HCT116 (cell line): ENCODE measurements around the gene TOP1. TPM values are rescaled to one million over a fixed set of nuclear protein-coding genes. Genes with fewer than 3 reads are reported as not detected.

Experiments used
- ATAC-seq: fragments of 200-7000 bp; cut with Tn5 transposase; 2 replicates; pipeline ENCODE4 v1.9.1; 2020; ENCODE audit warnings: mild to moderate bottlenecking, moderate library complexity
- BruUV-seq: library from RNA; stranded (reverse); fragments of 400-500 nt; replicated peaks from 2 replicates; lab custom pipeline; 2021; lab: Mats Ljungman, UMichigan
- CTCF ChIA-PET: fragments of 300-600 bp; sonication (Branson Sonifier 250); formaldehyde crosslinking; loops from one replicate; lab custom pipeline; 2021; ENCODE audit warnings: antibody characterized with exemption; lab: Charles Lee
- POLR2A ChIA-PET: fragments of 300-600, 350-600 bp; sonication (Branson Sonifier 250); formaldehyde crosslinking; loops from one replicate; lab custom pipeline; 2021; ENCODE audit warnings: antibody characterized with exemption; lab: Charles Lee
- RAD21 ChIA-PET, 2 experiments: fragments of 300-600 bp; sonication (Branson Sonifier 250); formaldehyde crosslinking; loops; one replicate each; lab custom pipeline; 2023; ENCODE audit warnings: low total read pairs in 2 of 2; ENCODE audit not compliant: uncharacterized antibody in 2 of 2, unreplicated experiment in 2 of 2, low non-redundant PET in 1 of 2; lab: Charles Lee
- DNase-seq: peaks from one replicate; pipeline ENCODE4 v3.0.0-alpha.2; 2010; ENCODE audit warnings: low read depth, low spot score
- H2AFZ ChIP-seq: fragments of 200-600 bp; shearing (Covaris generic), sonication (generic); 2 replicates; pipeline ENCODE4 v1.6.1; 2017; ENCODE audit warnings: low read depth, mixed run types, mixed read lengths, antibody characterized with exemption, low read length; ENCODE audit not compliant: poor library complexity, severe bottlenecking
- H3K27ac ChIP-seq: 2 replicates; pipeline ENCODE4 v1.5.1; 2012; ENCODE audit warnings: low read depth, low read length
- H3K27me3 ChIP-seq: fragments of 200-600 bp; sonication (generic); 2 replicates; pipeline ENCODE4 v1.6.1; 2016; ENCODE audit warnings: mixed run types, low read length, mixed read lengths; ENCODE audit not compliant: insufficient read depth
- H3K36me3 ChIP-seq, 2 experiments: fragments of 200-500 bp in 1 of 2; fragments of 200-600 bp in 1 of 2; sonication (Bioruptor generic) in 1 of 2; sonication (generic) in 1 of 2; 2 replicates each; pipeline versions ENCODE4 v1.5.1 to v1.6.1; 2014 to 2016; ENCODE audit warnings: low read length in 2 of 2, inconsistent platforms in 1 of 2, mixed read lengths in 1 of 2, mixed run types in 1 of 2; ENCODE audit not compliant: insufficient read depth in 2 of 2, control insufficient read depth in 1 of 2
- H3K4me1 ChIP-seq, 2 experiments: fragments of 200-600 bp in 1 of 2; sonication (generic) in 1 of 2; 2 replicates each; pipeline versions ENCODE4 v1.5.1 to v1.6.1; 2012 to 2017; ENCODE audit warnings: low read length in 2 of 2, inconsistent platforms in 1 of 2, mild to moderate bottlenecking in 1 of 2, mixed read lengths in 1 of 2, mixed run types in 1 of 2, moderate library complexity in 1 of 2; ENCODE audit not compliant: insufficient read depth in 2 of 2, control insufficient read depth in 1 of 2
- H3K4me2 ChIP-seq: fragments of 200-600 bp; sonication (generic); 2 replicates; pipeline ENCODE4 v1.6.1; 2017; ENCODE audit warnings: mixed run types, low read length, mixed read lengths
- H3K4me3 ChIP-seq, 2 experiments: fragments of 200-600 bp in 1 of 2; sonication (generic) in 1 of 2; replicated peaks in 1 of 2; 2 replicates each; pipeline ENCODE4 v1.5.1; 2011 to 2016; ENCODE audit warnings: low read length in 2 of 2, control low read depth in 1 of 2, low read depth in 1 of 2, mild to moderate bottlenecking in 1 of 2, mixed read lengths in 1 of 2, mixed run types in 1 of 2
- H3K79me2 ChIP-seq: fragments of 200-600 bp; sonication (generic); 2 replicates; pipeline ENCODE4 v1.6.1; 2017; ENCODE audit warnings: mild to moderate bottlenecking, mixed run types, low read length, moderate library complexity, mixed read lengths; ENCODE audit not compliant: insufficient read depth
- H3K9ac ChIP-seq: fragments of 200-600 bp; sonication (generic); 2 replicates; pipeline ENCODE4 v1.6.1; 2016; ENCODE audit warnings: low read length, mixed read lengths
- H3K9me2 ChIP-seq: fragments of 200-600 bp; sonication (generic), shearing (Covaris generic); 2 replicates; pipeline ENCODE4 v1.6.1; 2017; ENCODE audit warnings: mixed run types, mild to moderate bottlenecking, moderate library complexity; ENCODE audit not compliant: insufficient read depth
- H3K9me3 ChIP-seq, 2 experiments: fragments of 200-500 bp in 1 of 2; fragments of 200-600 bp in 1 of 2; sonication (Bioruptor generic) in 1 of 2; sonication (generic) in 1 of 2; 2 replicates each; pipeline ENCODE4 v1.6.1; 2014 to 2017; ENCODE audit warnings: low read length in 2 of 2, mixed read lengths in 2 of 2, inconsistent platforms in 1 of 2, low read depth in 1 of 2, mild to moderate bottlenecking in 1 of 2, mixed run types in 1 of 2, moderate library complexity in 1 of 2; ENCODE audit not compliant: control insufficient read depth in 1 of 2, insufficient read depth in 1 of 2
- H4K20me1 ChIP-seq: fragments of 200-600 bp; sonication (generic), shearing (Covaris generic); 2 replicates; pipeline ENCODE4 v1.6.1; 2017; ENCODE audit warnings: mixed run types, mild to moderate bottlenecking, moderate library complexity; ENCODE audit not compliant: insufficient read depth
- CBX3 ChIP-seq: IDR thresholded peaks from 2 replicates; pipeline ENCODE4 v1.6.1; 2012; ENCODE audit warnings: low read depth
- EGR1 ChIP-seq: IDR thresholded peaks from 2 replicates; pipeline ENCODE4 v1.6.1; 2012; ENCODE audit warnings: low read depth
- POLR2A ChIP-seq: IDR thresholded peaks from 2 replicates; pipeline ENCODE4 v1.7.0; 2011; ENCODE audit warnings: borderline replicate concordance; ENCODE audit not compliant: insufficient read depth, insufficient read length; ENCODE audit errors: extremely low read depth
- POLR2AphosphoS5 ChIP-seq: IDR thresholded peaks from 2 replicates; pipeline ENCODE4 v1.6.1; 2011; ENCODE audit warnings: mild to moderate bottlenecking, low read depth, low read length, moderate library complexity
- SIN3A ChIP-seq: IDR thresholded peaks from 2 replicates; pipeline ENCODE4 v1.6.1; 2012; ENCODE audit warnings: low read depth
- TCF7L2 ChIP-seq: IDR thresholded peaks from 2 replicates; pipeline ENCODE4 v1.7.0; 2011; ENCODE audit warnings: borderline replicate concordance, inconsistent platforms; ENCODE audit not compliant: insufficient read depth, insufficient read length; ENCODE audit errors: extremely low read depth
- intact Hi-C: fragments of 100-400 bp; cut with micrococcal nuclease; formaldehyde crosslinking; loops from 2 replicates; pipeline ENCODE4 v1.10.0; 2022
- total RNA-seq: library from RNA; stranded (reverse); gene quantifications from one replicate; pipeline ENCODE4 v1.2.1, GENCODE V29; 2021; ENCODE audit not compliant: unreplicated experiment
- TF ChIP-seq, protein P1 (sequence below): IDR thresholded peaks from 2 replicates; pipeline ENCODE4 v1.6.1; 2012; ENCODE audit warnings: low read depth

Gene TOP1
- total RNA-seq, 1 experiment from 2014 or later = 190 TPM

DNA sequence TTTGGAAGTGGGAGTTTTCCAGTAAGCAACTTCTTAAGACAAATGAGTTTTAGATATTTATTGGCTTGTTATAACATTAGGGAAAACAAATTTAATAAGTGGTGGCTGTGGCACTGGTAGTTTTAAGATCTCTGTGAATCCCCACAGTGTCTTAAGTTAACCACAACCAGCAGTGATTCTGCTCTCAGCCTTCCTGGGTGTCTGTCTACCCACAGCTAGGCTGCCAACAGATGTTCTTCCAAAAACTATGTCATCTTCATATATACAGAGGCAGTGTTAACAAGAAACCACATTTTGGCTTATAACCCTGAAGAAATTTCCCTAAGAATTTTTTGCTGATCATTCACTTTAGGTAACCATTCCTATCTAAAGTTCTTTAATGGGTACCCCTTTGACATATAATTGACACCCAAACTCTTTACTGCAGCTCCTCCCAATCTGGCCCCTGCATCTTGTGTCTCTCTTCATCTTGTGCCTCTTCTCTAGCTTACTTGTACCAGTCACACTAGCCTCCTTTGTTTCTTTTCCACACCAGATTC lies 52.7 kb downstream of the TOP1 start:
- RAD21 ChIA-PET = no interaction called here
- Histone ChIP-seq H3K27me3 (no peaks in the 10 kb centered on the region), H2AFZ (no peak overlapping the region), H3K9me3 (no peaks in the 10 kb centered on the region), H3K4me2 (no peak overlapping the region), H3K36me3 (peaks cover 73 to 81% of the 10 kb centered on the region in 2 experiments), H3K9me2 (no peaks in the 10 kb centered on the region), H3K4me1 (no peaks in the 10 kb centered on the region), H4K20me1 (peaks cover 11% of the 10 kb centered on the region; the same call in 1 of the 2 replicates), H3K9ac (no peak overlapping the region), H3K79me2 (peaks cover 78% of the 10 kb centered on the region), H3K27ac (no peak overlapping the region), H3K4me3 (no peak overlapping the region)
- CTCF ChIA-PET = no interaction called here
- POLR2A ChIA-PET = no interaction called here
- intact Hi-C loops = no loop called here
- no TSS peak for BruUV-seq
- no peak for TF ChIP-seq POLR2A
- TF ChIP-seq EGR1 = no peak
- TF ChIP-seq, protein P1, sequence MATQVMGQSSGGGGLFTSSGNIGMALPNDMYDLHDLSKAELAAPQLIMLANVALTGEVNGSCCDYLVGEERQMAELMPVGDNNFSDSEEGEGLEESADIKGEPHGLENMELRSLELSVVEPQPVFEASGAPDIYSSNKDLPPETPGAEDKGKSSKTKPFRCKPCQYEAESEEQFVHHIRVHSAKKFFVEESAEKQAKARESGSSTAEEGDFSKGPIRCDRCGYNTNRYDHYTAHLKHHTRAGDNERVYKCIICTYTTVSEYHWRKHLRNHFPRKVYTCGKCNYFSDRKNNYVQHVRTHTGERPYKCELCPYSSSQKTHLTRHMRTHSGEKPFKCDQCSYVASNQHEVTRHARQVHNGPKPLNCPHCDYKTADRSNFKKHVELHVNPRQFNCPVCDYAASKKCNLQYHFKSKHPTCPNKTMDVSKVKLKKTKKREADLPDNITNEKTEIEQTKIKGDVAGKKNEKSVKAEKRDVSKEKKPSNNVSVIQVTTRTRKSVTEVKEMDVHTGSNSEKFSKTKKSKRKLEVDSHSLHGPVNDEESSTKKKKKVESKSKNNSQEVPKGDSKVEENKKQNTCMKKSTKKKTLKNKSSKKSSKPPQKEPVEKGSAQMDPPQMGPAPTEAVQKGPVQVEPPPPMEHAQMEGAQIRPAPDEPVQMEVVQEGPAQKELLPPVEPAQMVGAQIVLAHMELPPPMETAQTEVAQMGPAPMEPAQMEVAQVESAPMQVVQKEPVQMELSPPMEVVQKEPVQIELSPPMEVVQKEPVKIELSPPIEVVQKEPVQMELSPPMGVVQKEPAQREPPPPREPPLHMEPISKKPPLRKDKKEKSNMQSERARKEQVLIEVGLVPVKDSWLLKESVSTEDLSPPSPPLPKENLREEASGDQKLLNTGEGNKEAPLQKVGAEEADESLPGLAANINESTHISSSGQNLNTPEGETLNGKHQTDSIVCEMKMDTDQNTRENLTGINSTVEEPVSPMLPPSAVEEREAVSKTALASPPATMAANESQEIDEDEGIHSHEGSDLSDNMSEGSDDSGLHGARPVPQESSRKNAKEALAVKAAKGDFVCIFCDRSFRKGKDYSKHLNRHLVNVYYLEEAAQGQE = no peak
- no peak for TF ChIP-seq TCF7L2
- peak; percentile 32; the same call in 1 of the 2 replicates for TF ChIP-seq POLR2AphosphoS5
- TF ChIP-seq SIN3A = no peak
- no peak for TF ChIP-seq CBX3
- ATAC-seq (no peak), DNase-seq (no peak)
